Type B pancreatic cell (in vitro differentiated cells): ENCODE results near the gene SPRYD3. TPM values are rescaled to one million over a fixed set of nuclear protein-coding genes. Genes with fewer than 3 reads are reported as not detected.
A peak's percentile ranks its signal among the peaks of the same experiment; 100 is the strongest.

ENCODE experiments used
- DNase-seq: peaks from one replicate; pipeline ENCODE4 v3.0.0; 2021; ENCODE audit warnings: mixed read lengths; ENCODE audit not compliant: unreplicated experiment; ENCODE audit errors: extremely low spot score
- H3K27ac Mint-ChIP-seq: 2 replicates; pipeline ENCODE4 v1.8.0; 2021; ENCODE audit warnings: mild to moderate bottlenecking, mixed read lengths
- H3K27me3 Mint-ChIP-seq: 2 replicates; pipeline ENCODE4 v1.8.0; 2021; ENCODE audit warnings: mixed read lengths
- H3K36me3 Mint-ChIP-seq: 2 replicates; pipeline ENCODE4 v1.8.0; 2021; ENCODE audit warnings: mixed read lengths
- H3K4me1 Mint-ChIP-seq: one replicate; pipeline ENCODE4 v1.8.0; 2021; ENCODE audit warnings: mixed read lengths; ENCODE audit not compliant: unreplicated experiment
- H3K4me3 Mint-ChIP-seq: 2 replicates; pipeline ENCODE4 v1.8.0; 2021; ENCODE audit warnings: mild to moderate bottlenecking, mixed read lengths
- H3K9me3 Mint-ChIP-seq: 2 replicates; pipeline ENCODE4 v1.8.0; 2021; ENCODE audit warnings: mixed read lengths
- CTCF ChIP-seq: fragments of 200-600 bp; sonication (generic); conservative IDR thresholded peaks from 2 replicates; pipeline ENCODE4 v1.5.0; 2021; ENCODE audit warnings: antibody characterized with exemption, mild to moderate bottlenecking
- total RNA-seq: library from RNA; stranded (reverse); gene quantifications from 2 replicates; pipeline ENCODE4 v1.2.1, GENCODE V29; 2021; ENCODE audit warnings: low replicate concordance

Gene SPRYD3
- total RNA-seq, 1 donor from 2014 or later, result 22.1 TPM

GRCh38 chr12:53102883-53103807 is 24.0 kb upstream of the SPRYD3 start, which contains the start of gene SOAT2:
TSS of gene SOAT2 (plus strand) at chr12:53103486. CDS start at chr12:53103578, 92 bp downstream.
- no peak for TF ChIP-seq CTCF
- Mint-ChIP-seq H3K9me3 (no peaks in the 10 kb centered on the region), H3K27me3 (peaks cover 13% of the 10 kb centered on the region), H3K4me3 (peak within 1 kb of the TSS; percentile 8), H3K36me3 (no peaks in the 10 kb centered on the region), H3K4me1 (peaks cover 18% of the 10 kb centered on the region), H3K27ac (peak within 1 kb of the TSS; percentile 73)
- DNase-seq, result no peak

- Mint-ChIP-seq H3K9me3 (no peaks in the 10 kb centered on the region), H3K4me1 (peaks cover 21% of the 10 kb centered on the region), H3K27ac (peak overlapping the region; percentile 73), H3K36me3 (no peaks in the 10 kb centered on the region), H3K27me3 (peaks cover 16% of the 10 kb centered on the region), H3K4me3 (peak overlapping the region; percentile 8)
- no peak for DNase-seq
- no peak for TF ChIP-seq CTCF
These were observed 23.0 kb upstream of the SPRYD3 start for GRCh38 chr12:53101931-53102781.

- TF ChIP-seq CTCF, result no peak
- DNase-seq, result no peak
- Mint-ChIP-seq H3K27me3 (peaks cover 24% of the 10 kb centered on the region), H3K4me3 (no peak overlapping the region), H3K27ac (no peak overlapping the region), H3K36me3 (no peaks in the 10 kb centered on the region), H3K4me1 (peaks cover 29% of the 10 kb centered on the region), H3K9me3 (no peaks in the 10 kb centered on the region)
These were observed 22.1 kb upstream of the SPRYD3 start for GRCh38 chr12:53101266-53101665.

- TF ChIP-seq CTCF, result no peak
- Mint-ChIP-seq H3K9me3 (no peaks in the 10 kb centered on the region), H3K36me3 (no peaks in the 10 kb centered on the region), H3K27ac (no peak overlapping the region), H3K4me3 (no peak overlapping the region), H3K4me1 (peaks cover 27% of the 10 kb centered on the region), H3K27me3 (peaks cover 27% of the 10 kb centered on the region)
- DNase-seq, result no peak
These were observed 21.4 kb upstream of the SPRYD3 start for GRCh38 chr12:53100466-53101151.

GRCh38 chr12:53099071-53099882 is 20.1 kb upstream of the SPRYD3 start:
- Mint-ChIP-seq H3K27ac (peak overlapping the region; percentile 92), H3K27me3 (peaks cover 30% of the 10 kb centered on the region), H3K4me1 (peaks cover 30% of the 10 kb centered on the region), H3K9me3 (no peaks in the 10 kb centered on the region), H3K36me3 (no peaks in the 10 kb centered on the region), H3K4me3 (peak overlapping the region; percentile 92)
- peak; percentile 100 for TF ChIP-seq CTCF
- peak; percentile 88 for DNase-seq
